Right atrium auricular region (tissue), 2 donors: ENCODE results near the gene ZP1. TPM values are rescaled to one million over a fixed set of nuclear protein-coding genes. Genes with fewer than 3 reads are reported as not detected.

Experiments
- DNase-seq: peaks from one replicate; pipeline ENCODE4 v3.0.0-alpha.2; 2019; ENCODE audit warnings: low spot score
- H3K27ac ChIP-seq, 2 donors: fragments of 200-600 bp; sonication (generic); 1 replicate in 1 of 2; 2 replicates in 1 of 2; pipeline ENCODE4 v1.5.1; 2016 to 2019
- H3K27me3 ChIP-seq, 2 donors: fragments of 200-600 bp; sonication (generic); one replicate each; pipeline versions ENCODE4 v1.5.1 to v1.6.0; 2017 to 2019
- H3K36me3 ChIP-seq: fragments of 200-600 bp; sonication (generic); one replicate; pipeline ENCODE4 v1.5.1; 2016
- H3K4me1 ChIP-seq, 2 donors: fragments of 200-600 bp; sonication (generic); one replicate each; pipeline versions ENCODE4 v1.5.1 to v1.6.0; 2017 to 2019
- H3K4me3 ChIP-seq, 2 donors: fragments of 200-600 bp; sonication (generic); 1 replicate in 1 of 2; 2 replicates in 1 of 2; pipeline ENCODE4 v1.5.1; 2017 to 2019; ENCODE audit warnings: mild to moderate bottlenecking in 1 of 2, moderate library complexity in 1 of 2
- H3K9me3 ChIP-seq, 2 donors: fragments of 200-600 bp; sonication (generic); one replicate each; pipeline ENCODE4 v1.5.1; 2019
- total RNA-seq, 2 donors: library from RNA; depleted of rRNA; stranded (reverse); fragments of >200 nt; gene quantifications; one replicate each; pipeline ENCODE4 v1.1.0, GENCODE V29; 2016
- TF ChIP-seq, protein P1 (sequence below), 2 donors: fragments of 200-600 bp; sonication (generic); IDR thresholded peaks; one replicate each; pipeline ENCODE4 v1.5.1; 2019; ENCODE audit warnings: antibody characterized with exemption in 2 of 2

Gene ZP1
- total RNA-seq, 2 donors from 2014 or later: not detected

DNA sequence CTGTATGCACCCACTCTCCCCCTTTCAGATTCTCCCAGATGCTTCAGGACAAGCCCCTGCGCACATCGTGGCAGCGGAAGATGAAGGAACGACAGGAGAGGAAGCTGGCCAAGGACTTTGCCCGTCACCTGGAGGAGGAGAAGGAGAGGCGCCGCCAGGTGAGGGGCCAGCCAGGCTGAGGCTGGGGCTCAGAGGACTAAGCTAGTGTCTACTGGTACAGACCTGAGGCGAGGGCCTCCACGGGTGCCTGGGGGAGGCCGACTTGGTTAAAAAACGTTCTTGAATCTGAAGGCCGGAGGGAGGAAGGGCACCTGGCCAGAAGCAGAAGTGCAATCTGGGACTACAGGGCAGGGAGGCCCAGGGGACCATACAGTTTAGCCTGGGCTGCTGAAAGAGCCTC lies 19.4 kb upstream of the ZP1 start:
- Histone ChIP-seq H3K27me3 (no peaks in the 10 kb centered on the region), H3K27ac (no peak overlapping the region), H3K9me3 (no peaks in the 10 kb centered on the region), H3K4me1 (peaks cover 0 to 23% of the 10 kb centered on the region in 2 donors), H3K36me3 (peaks cover 40% of the 10 kb centered on the region), H3K4me3 (no peak overlapping the region)
- TF ChIP-seq, protein P1, sequence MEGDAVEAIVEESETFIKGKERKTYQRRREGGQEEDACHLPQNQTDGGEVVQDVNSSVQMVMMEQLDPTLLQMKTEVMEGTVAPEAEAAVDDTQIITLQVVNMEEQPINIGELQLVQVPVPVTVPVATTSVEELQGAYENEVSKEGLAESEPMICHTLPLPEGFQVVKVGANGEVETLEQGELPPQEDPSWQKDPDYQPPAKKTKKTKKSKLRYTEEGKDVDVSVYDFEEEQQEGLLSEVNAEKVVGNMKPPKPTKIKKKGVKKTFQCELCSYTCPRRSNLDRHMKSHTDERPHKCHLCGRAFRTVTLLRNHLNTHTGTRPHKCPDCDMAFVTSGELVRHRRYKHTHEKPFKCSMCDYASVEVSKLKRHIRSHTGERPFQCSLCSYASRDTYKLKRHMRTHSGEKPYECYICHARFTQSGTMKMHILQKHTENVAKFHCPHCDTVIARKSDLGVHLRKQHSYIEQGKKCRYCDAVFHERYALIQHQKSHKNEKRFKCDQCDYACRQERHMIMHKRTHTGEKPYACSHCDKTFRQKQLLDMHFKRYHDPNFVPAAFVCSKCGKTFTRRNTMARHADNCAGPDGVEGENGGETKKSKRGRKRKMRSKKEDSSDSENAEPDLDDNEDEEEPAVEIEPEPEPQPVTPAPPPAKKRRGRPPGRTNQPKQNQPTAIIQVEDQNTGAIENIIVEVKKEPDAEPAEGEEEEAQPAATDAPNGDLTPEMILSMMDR (IDR thresholded peaks at IDR 0.05): no peak
- no peak for DNase-seq

DNA sequence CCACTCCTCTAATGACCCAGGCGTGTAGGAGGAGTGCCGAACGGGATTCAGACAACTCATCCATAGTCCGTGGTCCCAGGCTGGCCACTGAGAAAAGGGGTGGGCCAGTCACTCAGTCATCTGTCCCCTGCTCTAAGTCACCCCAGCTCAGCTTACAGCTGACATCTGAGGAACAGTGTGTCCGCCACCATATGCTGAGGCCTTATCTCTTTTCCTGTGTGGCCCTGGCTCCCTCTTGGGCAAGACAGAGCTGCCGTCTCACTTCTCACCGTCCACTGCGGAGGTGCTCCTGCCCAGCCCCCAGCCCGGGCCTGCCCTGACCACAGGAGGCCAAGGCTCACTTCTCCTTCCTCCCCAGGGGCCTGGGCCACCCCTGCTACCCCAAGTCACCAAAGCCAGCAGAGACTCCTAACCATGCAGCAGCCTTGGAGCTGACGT lies 18.6 kb upstream of the ZP1 start:
- H3K27me3 ChIP-seq: no peaks in the 10 kb centered on the region
- no peak overlapping the region for H3K27ac ChIP-seq
- TF ChIP-seq, protein P1 (IDR thresholded peaks at IDR 0.05): no peak
- H3K4me1 ChIP-seq: peaks cover 0 to 15% of the 10 kb centered on the region in 2 donors
- H3K9me3 ChIP-seq: no peaks in the 10 kb centered on the region
- H3K4me3 ChIP-seq: no peak overlapping the region
- H3K36me3 ChIP-seq: peaks cover 40% of the 10 kb centered on the region
- DNase-seq: no peak

DNA sequence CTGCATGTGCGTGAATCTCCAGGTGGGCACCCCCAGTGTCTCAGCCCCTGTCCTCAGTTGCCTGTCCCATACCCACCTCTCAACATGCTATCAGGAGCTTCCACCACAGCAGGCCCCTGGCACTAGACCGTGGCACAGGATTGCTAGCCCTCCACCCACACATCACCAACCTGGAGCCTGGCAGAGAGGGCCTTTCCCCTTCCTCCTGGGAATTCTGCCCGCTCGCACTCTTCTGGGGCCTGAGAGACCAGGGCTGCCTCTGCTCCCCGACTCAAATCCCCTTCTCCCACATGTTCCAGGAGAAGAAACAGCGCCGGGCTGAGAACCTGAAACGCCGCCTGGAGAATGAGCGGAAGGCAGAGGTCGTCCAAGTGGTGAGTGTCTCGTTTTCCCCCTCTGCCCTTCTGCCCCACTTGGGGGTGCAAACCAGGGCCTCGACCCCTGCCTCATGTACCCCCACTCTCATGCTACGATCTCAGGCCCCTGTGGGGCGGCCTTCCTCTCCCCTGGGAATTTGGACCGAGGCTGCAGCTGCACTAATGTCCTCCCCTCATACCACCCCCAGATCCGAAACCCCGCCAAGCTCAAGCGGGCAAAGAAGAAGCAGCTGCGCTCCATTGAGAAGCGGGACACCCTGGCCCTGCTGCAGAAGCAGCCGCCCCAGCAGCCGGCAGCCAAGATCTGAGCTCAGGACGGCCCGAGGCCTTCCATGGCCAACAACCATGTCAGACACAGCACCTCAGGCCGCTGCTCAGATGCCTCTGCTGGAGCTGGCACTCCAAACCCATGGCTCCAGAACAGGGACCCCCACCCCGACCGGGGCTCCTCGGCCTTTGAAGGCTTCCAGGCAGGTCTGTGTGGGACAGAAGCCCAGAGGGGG lies 17.5 kb upstream of the ZP1 start:
- Histone ChIP-seq H3K4me1 (peaks cover 0 to 4% of the 10 kb centered on the region in 2 donors), H3K36me3 (peaks cover 40% of the 10 kb centered on the region), H3K9me3 (no peaks in the 10 kb centered on the region), H3K27ac (no peak overlapping the region), H3K27me3 (no peaks in the 10 kb centered on the region), H3K4me3 (no peak overlapping the region)
- TF ChIP-seq, protein P1 (IDR thresholded peaks at IDR 0.05): no peak
- no peak for DNase-seq

DNA sequence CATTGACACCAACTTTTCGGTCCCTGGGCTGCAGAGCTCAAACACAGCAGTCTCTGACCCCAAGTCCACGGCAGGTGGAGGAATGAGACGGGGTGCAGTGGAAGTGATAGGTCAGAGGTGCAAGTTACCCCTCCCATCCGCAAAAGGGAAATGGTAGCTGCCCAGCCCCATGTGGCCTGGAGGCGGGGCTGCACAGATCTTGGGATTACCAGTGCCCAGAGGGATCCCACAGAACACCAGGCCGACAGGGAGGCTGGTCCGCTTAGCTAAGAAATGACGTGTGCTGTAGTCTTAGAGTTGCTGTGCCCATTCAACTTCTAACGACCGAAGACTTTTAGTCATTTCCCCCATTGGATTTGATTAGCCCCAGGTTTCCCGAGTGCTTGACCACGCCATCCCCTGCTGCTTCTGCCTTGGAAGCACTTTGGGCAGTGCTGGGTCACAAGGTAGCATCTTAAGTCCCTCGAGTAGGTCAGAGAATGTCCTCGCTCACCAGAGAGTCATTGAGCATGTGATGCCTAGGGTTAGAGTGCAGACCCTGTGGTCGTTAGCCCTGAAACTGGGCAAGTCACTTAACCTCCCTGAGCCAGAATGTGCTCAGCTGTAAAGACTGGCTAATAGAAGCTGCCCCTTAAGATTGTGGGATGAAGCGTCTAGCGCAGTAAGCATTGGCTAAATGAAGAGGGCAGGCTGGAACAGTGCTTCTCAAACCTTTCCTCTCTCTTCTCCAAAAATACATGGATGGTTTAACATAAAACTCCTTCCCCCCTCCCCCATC lies 15.8 kb upstream of the ZP1 start:
- Histone ChIP-seq H3K4me3 (no peak overlapping the region), H3K27me3 (no peaks in the 10 kb centered on the region), H3K36me3 (peaks cover 40% of the 10 kb centered on the region), H3K4me1 (no peaks in the 10 kb centered on the region), H3K27ac (no peak overlapping the region), H3K9me3 (no peaks in the 10 kb centered on the region)
- DNase-seq: no peak
- TF ChIP-seq, protein P1 (IDR thresholded peaks at IDR 0.05): no peak

DNA sequence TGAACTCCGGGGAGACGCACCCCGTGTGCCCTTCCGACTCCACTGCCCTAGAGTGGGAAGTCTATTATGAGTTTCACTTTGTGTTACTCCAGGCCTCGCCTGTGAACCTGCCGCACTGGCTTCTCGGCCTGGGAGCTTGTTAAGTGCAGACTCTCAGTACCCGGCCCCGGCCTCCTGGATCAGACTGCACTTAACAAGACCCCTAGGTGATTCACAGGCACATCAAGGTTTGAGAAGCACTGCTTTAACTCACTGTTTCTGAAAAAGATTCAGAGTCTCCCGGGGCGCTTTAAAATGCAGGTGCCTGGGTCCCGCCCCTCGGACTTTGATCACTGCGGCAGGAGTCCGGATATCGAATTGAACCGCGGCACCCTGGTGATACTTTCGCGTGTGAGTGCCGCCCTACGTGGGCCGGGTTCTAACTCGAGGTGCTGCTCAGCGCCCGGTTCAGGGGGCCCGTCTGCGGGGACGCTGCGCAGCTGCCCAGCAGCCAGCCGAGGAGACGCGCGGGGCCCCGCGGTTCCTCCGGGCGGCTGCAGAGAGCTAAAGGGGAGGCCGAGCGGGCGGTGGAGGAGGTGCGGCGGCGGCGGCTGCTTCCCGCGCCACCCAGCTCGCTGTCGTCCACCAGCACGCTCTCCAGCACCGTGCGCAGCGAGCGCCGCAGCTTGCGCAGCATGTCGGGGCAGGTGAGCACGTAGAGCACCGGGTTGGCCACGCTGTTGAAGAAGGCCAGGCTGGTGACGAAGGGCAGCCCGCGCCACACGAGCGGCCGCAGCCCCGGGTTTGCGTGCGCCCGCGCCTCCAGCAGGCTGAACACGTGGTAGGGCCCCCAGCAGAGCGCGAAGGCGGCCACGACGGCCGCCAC lies 15.0 kb upstream of the ZP1 start:
- Histone ChIP-seq H3K4me3 (no peak overlapping the region), H3K36me3 (peaks cover 40% of the 10 kb centered on the region), H3K4me1 (no peaks in the 10 kb centered on the region), H3K9me3 (no peaks in the 10 kb centered on the region), H3K27ac (no peak overlapping the region), H3K27me3 (no peaks in the 10 kb centered on the region)
- TF ChIP-seq, protein P1 (IDR thresholded peaks at IDR 0.05): no peak
- DNase-seq: no peak
